Keratinocyte (primary cell): ENCODE data around the gene DTX3. TPM values are rescaled to one million over a fixed set of nuclear protein-coding genes. Genes with fewer than 3 reads are reported as not detected.
"Not testable (repeated sequence)": the region's sequence is repeated elsewhere in the genome, so short reads cannot be mapped to it uniquely, and the experiment has no call there.

Source experiments
- DNase-seq: peaks from one replicate; pipeline ENCODE4 v3.0.0-alpha.2; 2011; ENCODE audit warnings: low read depth, missing footprints, low spot score
- FAIRE-seq: peaks from 2 replicates; lab custom pipeline; 2011; peaks lifted over from hg19 to GRCh38; lab: Jason Lieb, UNC
- H2AFZ ChIP-seq: 2 replicates; pipeline ENCODE4 v1.6.0; 2012; ENCODE audit warnings: low read length, control low read depth, inconsistent platforms; ENCODE audit not compliant: control insufficient read depth
- H3K27ac ChIP-seq: 2 replicates; pipeline ENCODE4 v1.5.1; 2011; ENCODE audit warnings: low read length; ENCODE audit not compliant: control insufficient read depth, insufficient read depth
- H3K27me3 ChIP-seq: 3 replicates; pipeline ENCODE4 v1.6.0; 2011; ENCODE audit warnings: low read length; ENCODE audit not compliant: control insufficient read depth, insufficient read depth; ENCODE audit errors: extremely low read depth
- H3K36me3 ChIP-seq, 2 experiments: 2 replicates in 1 of 2; 3 replicates in 1 of 2; pipeline ENCODE4 v1.5.1; 2011; ENCODE audit warnings: low read length in 2 of 2, mild to moderate bottlenecking in 1 of 2; ENCODE audit not compliant: control insufficient read depth in 2 of 2, insufficient read depth in 2 of 2; ENCODE audit errors: extremely low read depth in 1 of 2
- H3K4me1 ChIP-seq: 3 replicates; pipeline ENCODE4 v1.5.1; 2011; ENCODE audit warnings: low read length; ENCODE audit not compliant: control insufficient read depth, insufficient read depth; ENCODE audit errors: extremely low read depth
- H3K4me2 ChIP-seq: 3 replicates; pipeline ENCODE4 v1.6.0; 2011; ENCODE audit warnings: low read depth, low read length; ENCODE audit not compliant: control insufficient read depth, insufficient read depth; ENCODE audit errors: extremely low read depth
- H3K4me3 ChIP-seq, 3 experiments: fragments of 200-600 bp in 1 of 3; sonication (generic) in 1 of 3; 2 replicates in 2 of 3; 3 replicates in 1 of 3; pipeline ENCODE4 v1.5.1; 2011 to 2016; ENCODE audit warnings: low read length in 3 of 3, mild to moderate bottlenecking in 3 of 3, control low read depth in 2 of 3, inconsistent platforms in 1 of 3, low read depth in 1 of 3, mixed read lengths in 1 of 3, mixed run types in 1 of 3, moderate library complexity in 1 of 3; ENCODE audit not compliant: control insufficient read depth in 2 of 3, insufficient read depth in 2 of 3; ENCODE audit errors: extremely low read depth in 1 of 3
- H3K79me2 ChIP-seq: 2 replicates; pipeline ENCODE4 v1.6.0; 2012; ENCODE audit warnings: low read length; ENCODE audit not compliant: control insufficient read depth, insufficient read depth
- H3K9ac ChIP-seq: 3 replicates; pipeline ENCODE4 v1.6.0; 2011; ENCODE audit warnings: low read length; ENCODE audit not compliant: control insufficient read depth, insufficient read depth; ENCODE audit errors: extremely low read depth
- H3K9me1 ChIP-seq: 3 replicates; pipeline ENCODE4 v1.6.0; 2011; ENCODE audit warnings: low read length; ENCODE audit not compliant: control insufficient read depth, insufficient read depth; ENCODE audit errors: extremely low read depth
- H3K9me3 ChIP-seq: 2 replicates; pipeline ENCODE4 v1.5.1; 2012; ENCODE audit warnings: low read depth, low read length; ENCODE audit not compliant: control insufficient read depth
- H4K20me1 ChIP-seq: 3 replicates; pipeline ENCODE4 v1.6.0; 2011; ENCODE audit warnings: low read length; ENCODE audit not compliant: control insufficient read depth, insufficient read depth; ENCODE audit errors: extremely low read depth
- EZH2 ChIP-seq: IDR thresholded peaks from one replicate; pipeline ENCODE4 v1.6.1; 2012; ENCODE audit warnings: inconsistent platforms, mild to moderate bottlenecking, low read length, moderate library complexity
- dilution Hi-C: fragments of 300-500 bp; cut with MboI; formaldehyde crosslinking; loops from one replicate; pipeline ENCODE4 v1.7.0; 2020; ENCODE audit warnings: low sequenced_read_pairs; ENCODE audit not compliant: extremely low pct_ligation_motif_present
- polyA plus RNA-seq, 5 experiments: library from polyadenylated mRNA; depleted of rRNA in 3 of 5; stranded (reverse) in 3 of 5; stranded (forward) in 1 of 5; unstranded in 1 of 5; fragments of >200 nt; gene quantifications; 1 replicate in 1 of 5; 2 replicates in 3 of 5; 3 replicates in 1 of 5; pipeline versions ENCODE4 v1.2.1 to v1.2.3, GENCODE V29; 2011 to 2012; ENCODE audit warnings: missing spikeins in 2 of 5, low read depth in 1 of 5, low replicate concordance in 1 of 5
- TF ChIP-seq, protein P1 (sequence below), 3 experiments: IDR thresholded peaks in 1 of 3; conservative IDR thresholded peaks in 1 of 3; optimal IDR thresholded peaks in 1 of 3; 2 replicates in 2 of 3; 3 replicates in 1 of 3; pipeline versions ENCODE3 to v1.5.1; 2011; ENCODE audit warnings: low read length in 3 of 3, mild to moderate bottlenecking in 3 of 3, moderate library complexity in 2 of 3, control low read depth in 1 of 3, inconsistent platforms in 1 of 3; ENCODE audit not compliant: insufficient read depth in 2 of 3; ENCODE audit errors: extremely low read depth in 1 of 3

DTX3 gene
- polyA plus RNA-seq, 1 donor (not counting 4 experiments of a cell fraction or from before 2014, with no cell fraction given): 2.6 TPM

DNA sequence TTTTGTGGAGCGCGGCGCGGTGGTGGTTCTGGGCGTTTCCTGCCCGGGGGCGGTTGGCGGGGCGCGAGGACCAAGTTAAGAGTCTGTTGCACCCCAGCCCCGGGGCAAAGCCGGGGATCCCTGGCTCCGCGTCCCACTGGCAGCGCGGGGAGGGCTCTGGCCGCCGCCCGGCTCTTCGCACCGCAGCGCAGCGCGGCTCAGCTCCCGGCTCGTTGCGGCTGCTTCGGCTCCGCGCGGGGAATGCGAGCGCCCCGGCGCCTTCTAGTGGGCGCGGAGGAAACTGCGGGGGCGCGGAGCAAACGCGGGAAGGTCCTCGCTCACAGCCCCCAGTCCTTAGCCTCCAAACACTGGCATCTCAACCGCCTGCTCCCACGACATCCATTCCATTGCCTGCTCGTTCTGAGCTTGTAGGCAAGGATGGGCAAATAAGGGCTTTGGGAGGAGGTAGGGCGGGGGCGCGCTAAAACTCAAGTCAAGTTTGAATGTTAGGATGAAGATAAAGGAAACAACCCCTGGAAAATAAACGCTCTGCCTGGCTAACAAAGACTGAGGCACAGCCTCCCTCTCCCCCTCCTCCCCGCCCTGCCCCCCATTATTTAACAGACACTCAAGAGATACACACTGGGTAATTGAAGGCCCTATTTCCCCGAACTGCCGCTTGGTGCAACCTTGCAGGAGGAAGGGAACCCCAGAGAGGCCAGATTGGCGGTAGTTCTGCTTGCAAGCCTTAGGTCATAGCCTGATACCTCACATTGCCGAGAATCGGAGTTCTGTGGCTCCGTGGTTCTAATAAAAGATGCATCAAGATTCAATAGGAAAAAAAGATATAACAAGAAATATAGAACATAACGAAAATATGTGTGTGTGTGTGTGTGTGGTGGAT, 28.6 kb downstream of the DTX3 start, which contains the start of gene B4GALNT1:
Gene B4GALNT1 (minus strand): TSS at position 244 of the 883 bp plus-strand sequence. CDS start 1,069 bp downstream, outside the sequence.
- Histone ChIP-seq H4K20me1 (no peaks in the 10 kb centered on the region), H3K27me3 (peaks cover 54% of the 10 kb centered on the region), H3K27ac (no peak within 1 kb of the TSS), H3K4me2 (peak within 1 kb of the TSS; percentile 77), H3K9ac (peak within 1 kb of the TSS; percentile 37), H3K4me1 (peaks cover 2% of the 10 kb centered on the region), H3K79me2 (no peaks in the 10 kb centered on the region), H3K4me3 (peak within 1 kb of the TSS; percentile 43 to 69 (median 60)), H3K36me3 (no peaks in the 10 kb centered on the region), H3K9me3 (no peaks in the 10 kb centered on the region), H3K9me1 (no peaks in the 10 kb centered on the region), H2AFZ (peak within 1 kb of the TSS; percentile 33)
- TF ChIP-seq, protein P1, sequence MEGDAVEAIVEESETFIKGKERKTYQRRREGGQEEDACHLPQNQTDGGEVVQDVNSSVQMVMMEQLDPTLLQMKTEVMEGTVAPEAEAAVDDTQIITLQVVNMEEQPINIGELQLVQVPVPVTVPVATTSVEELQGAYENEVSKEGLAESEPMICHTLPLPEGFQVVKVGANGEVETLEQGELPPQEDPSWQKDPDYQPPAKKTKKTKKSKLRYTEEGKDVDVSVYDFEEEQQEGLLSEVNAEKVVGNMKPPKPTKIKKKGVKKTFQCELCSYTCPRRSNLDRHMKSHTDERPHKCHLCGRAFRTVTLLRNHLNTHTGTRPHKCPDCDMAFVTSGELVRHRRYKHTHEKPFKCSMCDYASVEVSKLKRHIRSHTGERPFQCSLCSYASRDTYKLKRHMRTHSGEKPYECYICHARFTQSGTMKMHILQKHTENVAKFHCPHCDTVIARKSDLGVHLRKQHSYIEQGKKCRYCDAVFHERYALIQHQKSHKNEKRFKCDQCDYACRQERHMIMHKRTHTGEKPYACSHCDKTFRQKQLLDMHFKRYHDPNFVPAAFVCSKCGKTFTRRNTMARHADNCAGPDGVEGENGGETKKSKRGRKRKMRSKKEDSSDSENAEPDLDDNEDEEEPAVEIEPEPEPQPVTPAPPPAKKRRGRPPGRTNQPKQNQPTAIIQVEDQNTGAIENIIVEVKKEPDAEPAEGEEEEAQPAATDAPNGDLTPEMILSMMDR (optimal IDR thresholded peaks at IDR 0.05 in 1 of 3, IDR thresholded peaks at IDR 0.05 in 1 of 3, conservative IDR thresholded peaks at IDR 0.05 in 1 of 3; ENCODE audit: extremely low read depth in 1 of 3, insufficient read depth in 2 of 3, low read length in 3 of 3): peak; percentile 76 to 88 (median 78)
- no peak for TF ChIP-seq EZH2
- dilution Hi-C loops: loop anchor here (10.0 kb wide), 1 partner anchor 58 kb away; no protein-coding TSS in a partner anchor
- DNase-seq: no peak
- no peak for FAIRE-seq

DNA sequence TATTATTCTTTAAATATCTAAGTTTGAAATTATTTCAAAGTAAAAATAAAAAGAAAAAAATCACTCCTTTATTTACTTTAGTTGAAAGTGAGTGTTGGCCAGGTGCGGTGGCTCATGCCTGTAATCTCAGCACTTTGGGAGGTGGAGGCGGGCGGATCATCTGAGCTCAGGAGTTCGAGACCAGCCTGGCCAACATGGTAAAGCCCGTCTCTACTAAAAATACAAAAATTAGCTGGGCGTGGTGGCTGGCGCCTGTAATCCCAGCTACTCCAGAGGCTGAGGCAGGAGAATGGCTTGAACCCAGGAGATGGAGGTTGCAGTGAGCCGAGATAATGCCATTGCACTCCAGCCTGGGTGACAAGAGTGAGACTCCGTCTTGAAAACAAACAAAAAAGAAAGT, 32.1 kb downstream of the DTX3 start:
- not testable (repeated sequence) for H3K4me2 ChIP-seq, H3K9me1 ChIP-seq, H3K79me2 ChIP-seq, DNase-seq, FAIRE-seq, H4K20me1 ChIP-seq, H3K9me3 ChIP-seq, H3K4me1 ChIP-seq, H2AFZ ChIP-seq, H3K9ac ChIP-seq, H3K4me3 ChIP-seq, H3K27ac ChIP-seq, H3K36me3 ChIP-seq
- dilution Hi-C loops: loop anchor here (10.0 kb wide), 1 partner anchor 62 kb away; no protein-coding TSS in a partner anchor
- peaks cover 30% of the 10 kb centered on the region for H3K27me3 ChIP-seq
